H9 (cell line): ENCODE results near the gene SLC6A3. TPM values are rescaled to one million over a fixed set of nuclear protein-coding genes. Genes with fewer than 3 reads are reported as not detected.

ENCODE experiments used
- DNase-seq: peaks from one replicate; pipeline ENCODE4 v3.0.0-alpha.2; 2017
- H2AFZ ChIP-seq: one replicate; pipeline ENCODE4 v1.6.1; 2013; ENCODE audit warnings: mild to moderate bottlenecking, low read length, control low read depth, moderate library complexity
- H2AK5ac ChIP-seq: 2 replicates; pipeline ENCODE4 v1.6.1; 2013; ENCODE audit warnings: low read length, control low read depth, mixed read lengths; ENCODE audit not compliant: insufficient read length
- H2BK120ac ChIP-seq: one replicate; pipeline ENCODE4 v1.6.1; 2013; ENCODE audit warnings: low read depth, mild to moderate bottlenecking, low read length, control low read depth, inconsistent platforms; ENCODE audit not compliant: poor library complexity, severe bottlenecking
- H2BK12ac ChIP-seq: 2 replicates; pipeline ENCODE4 v1.6.1; 2013; ENCODE audit warnings: low read length, control low read depth, mixed read lengths, low read depth; ENCODE audit not compliant: insufficient read length
- H2BK15ac ChIP-seq: 2 replicates; pipeline ENCODE4 v1.6.1; 2013; ENCODE audit warnings: low read depth, low read length, control low read depth
- H2BK20ac ChIP-seq: one replicate; pipeline ENCODE4 v1.6.1; 2013; ENCODE audit warnings: low read depth, mild to moderate bottlenecking, low read length, control low read depth, inconsistent platforms; ENCODE audit not compliant: poor library complexity, severe bottlenecking
- H2BK5ac ChIP-seq: 2 replicates; pipeline ENCODE4 v1.6.1; 2013; ENCODE audit warnings: low read length, control low read depth, mixed read lengths; ENCODE audit not compliant: insufficient read length
- H3K14ac ChIP-seq: 2 replicates; pipeline ENCODE4 v1.6.1; 2013; ENCODE audit warnings: low read length, control low read depth; ENCODE audit not compliant: insufficient read depth
- H3K18ac ChIP-seq: 2 replicates; pipeline ENCODE4 v1.6.1; 2013; ENCODE audit warnings: low read depth, mild to moderate bottlenecking, mixed read lengths, low read length, control low read depth; ENCODE audit not compliant: insufficient read length
- H3K23ac ChIP-seq: 2 replicates; pipeline ENCODE4 v1.6.1; 2013; ENCODE audit warnings: low read length, control low read depth, mixed read lengths, low read depth; ENCODE audit not compliant: insufficient read length
- H3K23me2 ChIP-seq: 2 replicates; pipeline ENCODE4 v1.6.1; 2013; ENCODE audit warnings: low read depth, mild to moderate bottlenecking, mixed read lengths, low read length, control low read depth; ENCODE audit not compliant: insufficient read length, poor library complexity, severe bottlenecking
- H3K27ac ChIP-seq: 2 replicates; pipeline ENCODE4 v1.5.1; 2013; ENCODE audit warnings: low read length, control low read depth, mixed read lengths, low read depth; ENCODE audit not compliant: insufficient read length
- H3K27me3 ChIP-seq: 2 replicates; pipeline ENCODE4 v1.6.1; 2013; ENCODE audit warnings: low read length, control low read depth, inconsistent platforms; ENCODE audit not compliant: insufficient read depth
- H3K4ac ChIP-seq: 2 replicates; pipeline ENCODE4 v1.6.1; 2013; ENCODE audit warnings: low read depth, mild to moderate bottlenecking, control low read depth, inconsistent platforms, low read length, moderate library complexity
- H3K4me1 ChIP-seq: 2 replicates; pipeline ENCODE4 v1.6.1; 2013; ENCODE audit warnings: low read length, control low read depth, inconsistent platforms; ENCODE audit not compliant: insufficient read depth
- H3K4me2 ChIP-seq: 2 replicates; pipeline ENCODE4 v1.6.1; 2013; ENCODE audit warnings: low read length, control low read depth, mixed read lengths; ENCODE audit not compliant: insufficient read length, insufficient read depth
- H3K56ac ChIP-seq: 2 replicates; pipeline ENCODE4 v1.6.1; 2013; ENCODE audit warnings: low read depth, mild to moderate bottlenecking, mixed read lengths, low read length, control low read depth; ENCODE audit not compliant: insufficient read length
- H3K79me1 ChIP-seq: 2 replicates; pipeline ENCODE4 v1.6.1; 2013; ENCODE audit warnings: low read depth, mild to moderate bottlenecking, moderate library complexity, low read length, control low read depth, inconsistent platforms; ENCODE audit not compliant: insufficient read depth, poor library complexity, severe bottlenecking
- H3K79me2 ChIP-seq: 2 replicates; pipeline ENCODE4 v1.6.1; 2013; ENCODE audit warnings: low read length, control low read depth, inconsistent platforms; ENCODE audit not compliant: insufficient read depth
- H3K9ac ChIP-seq: 2 replicates; pipeline ENCODE4 v1.6.1; 2013; ENCODE audit warnings: low read length, control low read depth, mixed read lengths; ENCODE audit not compliant: insufficient read length; ENCODE audit errors: extremely low read depth
- H3K9me3 ChIP-seq: one replicate; pipeline ENCODE4 v1.6.1; 2013; ENCODE audit warnings: low read depth, low read length, inconsistent platforms; ENCODE audit not compliant: control insufficient read depth
- H3T11ph ChIP-seq: one replicate; pipeline ENCODE4 v1.6.1; 2013; ENCODE audit warnings: mild to moderate bottlenecking, low read length, control low read depth, inconsistent platforms
- H4K20me1 ChIP-seq: one replicate; pipeline ENCODE4 v1.6.1; 2013; ENCODE audit not compliant: control insufficient read depth, insufficient read length, insufficient read depth
- H4K5ac ChIP-seq: 2 replicates; pipeline ENCODE4 v1.6.1; 2013; ENCODE audit warnings: low read depth, mild to moderate bottlenecking, mixed read lengths, low read length, control low read depth; ENCODE audit not compliant: insufficient read length
- H4K8ac ChIP-seq: replicated peaks from 2 replicates; pipeline ENCODE4 v1.6.1; 2013; ENCODE audit warnings: low read length, control low read depth, mixed read lengths, low read depth; ENCODE audit not compliant: insufficient read length
- H4K91ac ChIP-seq: 2 replicates; pipeline ENCODE4 v1.6.1; 2013; ENCODE audit warnings: low read depth, mild to moderate bottlenecking, moderate library complexity, mixed read lengths, low read length, control low read depth; ENCODE audit not compliant: insufficient read length
- H3K27ac Mint-ChIP-seq, 3 experiments: 2 replicates in 2 of 3; 3 replicates in 1 of 3; pipeline ENCODE4 v1.8.0; 2020 to 2021; ENCODE audit warnings: mixed read lengths in 3 of 3, mild to moderate bottlenecking in 1 of 3, moderate library complexity in 1 of 3
- H3K27me3 Mint-ChIP-seq: 2 replicates; pipeline ENCODE4 v1.8.0; 2021; ENCODE audit warnings: low read depth, mild to moderate bottlenecking, moderate library complexity, mixed read lengths
- H3K36me3 Mint-ChIP-seq, 3 experiments: 2 replicates in 2 of 3; 3 replicates in 1 of 3; pipeline ENCODE4 v1.8.0; 2020 to 2021; ENCODE audit warnings: low read depth in 3 of 3, mixed read lengths in 3 of 3; ENCODE audit not compliant: insufficient read depth in 1 of 3
- H3K4me1 Mint-ChIP-seq, 2 experiments: 2 replicates each; pipeline ENCODE4 v1.8.0; 2020; ENCODE audit warnings: mixed read lengths in 2 of 2
- H3K4me3 Mint-ChIP-seq, 2 experiments: 2 replicates in 1 of 2; 3 replicates in 1 of 2; pipeline ENCODE4 v1.8.0; 2020 to 2021; ENCODE audit warnings: mild to moderate bottlenecking in 2 of 2, mixed read lengths in 2 of 2, moderate library complexity in 1 of 2
- H3K9me3 Mint-ChIP-seq, 2 experiments: 2 replicates in 1 of 2; 3 replicates in 1 of 2; pipeline ENCODE4 v1.8.0; 2020; ENCODE audit warnings: mild to moderate bottlenecking in 2 of 2, mixed read lengths in 2 of 2, moderate library complexity in 1 of 2
- WGBS: extraction: QIAGEN DNeasy Blood & Tissue Kit; methylation state at CpG from one replicate; pipeline ENCODE4 v1.1.7; 2013; ENCODE audit warnings: missing lambda C conversion rate, low lambda C conversion rate, mixed read lengths; ENCODE audit not compliant: insufficient read length; ENCODE audit errors: extremely low coverage; 5-methylcytosine and 5-hydroxymethylcytosine counted together
- total RNA-seq: library from RNA; stranded (reverse); gene quantifications from 2 replicates; pipeline ENCODE4 v1.2.1, GENCODE V29; 2021
- TF ChIP-seq, protein P1 (sequence below): fragments of 200-600 bp; sonication (generic); conservative IDR thresholded peaks from 3 replicates; pipeline ENCODE4 v1.8.0; 2021; ENCODE audit warnings: antibody characterized with exemption, mild to moderate bottlenecking

The SLC6A3 gene
- total RNA-seq, 1 experiment from 2014 or later, result 0.61 TPM

DNA sequence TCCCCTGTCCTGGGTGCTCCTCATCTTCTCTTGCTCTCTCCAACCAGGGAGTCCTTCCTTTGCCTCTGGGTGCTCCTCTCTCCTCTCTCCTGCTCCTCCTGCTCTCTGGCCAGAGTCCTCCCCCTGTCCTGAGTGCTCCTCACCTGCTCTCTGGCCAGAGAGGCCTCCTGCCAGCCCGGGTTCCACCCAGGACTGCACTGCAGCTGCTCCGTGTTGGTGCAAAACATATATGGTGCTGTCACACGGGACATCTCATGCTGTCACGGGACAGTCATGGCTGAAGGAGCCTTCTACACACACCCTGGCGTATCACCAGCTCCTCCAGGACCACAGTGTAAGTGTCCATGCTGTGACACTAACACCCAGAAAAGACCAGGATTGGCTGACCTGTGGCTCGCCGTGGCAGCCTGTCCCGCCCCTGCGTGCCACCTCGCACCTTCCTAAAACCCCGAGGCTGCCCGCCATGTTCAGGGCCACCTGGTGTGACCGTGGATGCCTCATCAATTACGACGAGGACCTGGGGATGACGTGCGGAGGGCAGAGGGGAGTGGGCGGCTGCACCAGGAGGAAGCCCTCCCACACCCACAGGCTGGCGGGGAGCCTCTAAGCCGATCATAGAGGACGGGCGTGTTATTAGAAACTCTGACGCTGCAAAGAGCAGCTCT lies 27.9 kb upstream of the SLC6A3 start:
- no peak overlapping the region for H3K4ac ChIP-seq
- Mint-ChIP-seq H3K36me3 (peaks cover 45 to 93% (median 86%) of the 10 kb centered on the region in 3 experiments), H3K27me3 (no peaks in the 10 kb centered on the region; the same call in 1 of the 2 replicates)

More for the DNA sequence above, 27.9 kb upstream of the SLC6A3 start:
- no peak for DNase-seq
- H3K23ac ChIP-seq, result no peak overlapping the region
- H2BK20ac ChIP-seq, result no peak overlapping the region
- no peak overlapping the region for H4K8ac ChIP-seq
- H2BK12ac ChIP-seq, result no peak overlapping the region
- no peak overlapping the region for H3T11ph ChIP-seq
- H2BK15ac ChIP-seq, result no peak overlapping the region
- no peaks in the 10 kb centered on the region for H3K79me2 ChIP-seq
- no peak overlapping the region for H3K18ac ChIP-seq
- H3K27me3 ChIP-seq, result no peaks in the 10 kb centered on the region
- TF ChIP-seq, protein P1, sequence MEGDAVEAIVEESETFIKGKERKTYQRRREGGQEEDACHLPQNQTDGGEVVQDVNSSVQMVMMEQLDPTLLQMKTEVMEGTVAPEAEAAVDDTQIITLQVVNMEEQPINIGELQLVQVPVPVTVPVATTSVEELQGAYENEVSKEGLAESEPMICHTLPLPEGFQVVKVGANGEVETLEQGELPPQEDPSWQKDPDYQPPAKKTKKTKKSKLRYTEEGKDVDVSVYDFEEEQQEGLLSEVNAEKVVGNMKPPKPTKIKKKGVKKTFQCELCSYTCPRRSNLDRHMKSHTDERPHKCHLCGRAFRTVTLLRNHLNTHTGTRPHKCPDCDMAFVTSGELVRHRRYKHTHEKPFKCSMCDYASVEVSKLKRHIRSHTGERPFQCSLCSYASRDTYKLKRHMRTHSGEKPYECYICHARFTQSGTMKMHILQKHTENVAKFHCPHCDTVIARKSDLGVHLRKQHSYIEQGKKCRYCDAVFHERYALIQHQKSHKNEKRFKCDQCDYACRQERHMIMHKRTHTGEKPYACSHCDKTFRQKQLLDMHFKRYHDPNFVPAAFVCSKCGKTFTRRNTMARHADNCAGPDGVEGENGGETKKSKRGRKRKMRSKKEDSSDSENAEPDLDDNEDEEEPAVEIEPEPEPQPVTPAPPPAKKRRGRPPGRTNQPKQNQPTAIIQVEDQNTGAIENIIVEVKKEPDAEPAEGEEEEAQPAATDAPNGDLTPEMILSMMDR, result no peak
- no CpG with 5 or more reads among the region's 23 CpGs for WGBS
- no peak overlapping the region for H4K91ac ChIP-seq
- no peak overlapping the region for H2AFZ ChIP-seq
- no peak overlapping the region for H3K14ac ChIP-seq
- no peak overlapping the region for H2BK120ac ChIP-seq
- no peak overlapping the region for H2BK5ac ChIP-seq
- no peaks in the 10 kb centered on the region for H3K4me1 ChIP-seq
- H2AK5ac ChIP-seq, result no peak overlapping the region
- no peak overlapping the region for H3K56ac ChIP-seq
- no peaks in the 10 kb centered on the region for H3K9me3 ChIP-seq
- no peak overlapping the region for H4K5ac ChIP-seq
- peaks cover 2% of the 10 kb centered on the region for H4K20me1 ChIP-seq
- no peaks in the 10 kb centered on the region for H3K23me2 ChIP-seq
- Mint-ChIP-seq H3K27ac (peak overlapping the region in 1 of 3 experiments; percentile 82; a peak in 1 of 7 replicates), H3K9me3 (no peaks in the 10 kb centered on the region; a peak in 1 of 5 replicates), H3K4me1 (peaks cover 0 to 4% of the 10 kb centered on the region in 2 experiments; a peak in 1 of 4 replicates), H3K4me3 (no peak overlapping the region)
- H3K9ac ChIP-seq, result no peak overlapping the region
- H3K4me2 ChIP-seq, result no peak overlapping the region
- no peak overlapping the region for H3K27ac ChIP-seq
- no peaks in the 10 kb centered on the region for H3K79me1 ChIP-seq
